Stomach (tissue), 9 donors: Measurements from ENCODE around the gene COL16A1. TPM values are rescaled to one million over a fixed set of nuclear protein-coding genes. Genes with fewer than 3 reads are reported as not detected.
A peak's percentile ranks its signal among the peaks of the same experiment; 100 is the strongest.

ENCODE experiments used
- DNase-seq, 2 donors: peaks; one replicate each; pipeline versions ENCODE4 v3.0.0 to v3.0.0-alpha.2; 2013 to 2019
- H3K27ac ChIP-seq, 5 donors: fragments of 200-600 bp in 4 of 5; sonication (generic) in 4 of 5; one replicate each; pipeline ENCODE4 v1.5.1; 2013 to 2019; ENCODE audit warnings: mild to moderate bottlenecking in 1 of 5, moderate library complexity in 1 of 5
- H3K27me3 ChIP-seq, 3 donors: fragments of 200-600 bp; sonication (generic); one replicate each; pipeline ENCODE4 v1.5.1; 2017 to 2019; ENCODE audit warnings: mixed run types in 1 of 3
- H3K36me3 ChIP-seq, 4 donors: fragments of 200-600 bp; sonication (generic); 1 replicate in 3 of 4; 2 replicates in 1 of 4; pipeline ENCODE4 v1.5.1; 2016 to 2019
- H3K4me1 ChIP-seq, 4 donors: fragments of 200-600 bp; sonication (generic); one replicate each; pipeline ENCODE4 v1.5.1; 2016 to 2019
- H3K4me3 ChIP-seq, 4 donors: fragments of 200-600 bp; sonication (generic) in 3 of 4; one replicate each; pipeline ENCODE4 v1.5.1; 2016 to 2019; ENCODE audit warnings: mild to moderate bottlenecking in 1 of 4
- H3K9me3 ChIP-seq, 4 donors: fragments of 200-600 bp; sonication (generic); one replicate each; pipeline ENCODE4 v1.5.1; 2016 to 2019
- EP300 ChIP-seq: sonication (generic); formaldehyde crosslinking; IDR thresholded peaks from one replicate; pipeline ENCODE4 v1.6.1; 2017; ENCODE audit warnings: antibody characterized with exemption
- POLR2A ChIP-seq, 4 donors: fragments of 450-650 bp; IDR thresholded peaks; one replicate each; pipeline ENCODE4 v1.6.1; 2016; ENCODE audit warnings: antibody characterized with exemption in 4 of 4, control low read depth in 2 of 4, mild to moderate bottlenecking in 1 of 4, moderate library complexity in 1 of 4
- POLR2AphosphoS5 ChIP-seq, 3 donors: sonication (generic); formaldehyde crosslinking; IDR thresholded peaks; one replicate each; pipeline ENCODE4 v1.6.1; 2016; ENCODE audit warnings: antibody characterized with exemption in 3 of 3
- WGBS, 5 donors: extraction: QIAGEN DNeasy Blood & Tissue Kit in 3 of 5; methylation state at CpG; one replicate each; pipeline versions ENCODE4 v1.1.5 to v1.1.7; 2013 to 2018; 5-methylcytosine and 5-hydroxymethylcytosine counted together
- intact Hi-C: fragments of 100-400 bp; cut with DNase I; formaldehyde crosslinking; loops from one replicate; pipeline ENCODE4 v1.15.1; 2023; ENCODE audit warnings: low total_unique reads
- polyA plus RNA-seq, 3 donors: library from polyadenylated mRNA; stranded (reverse); fragments of 200-250 nt; gene quantifications; one replicate each; pipeline ENCODE4 v1.2.3, GENCODE V29; 2013
- total RNA-seq, 5 donors: library from RNA; depleted of rRNA; stranded (reverse); fragments of >200 nt; gene quantifications; one replicate each; pipeline versions ENCODE4 v1.1.0 to v1.2.3, GENCODE V29; 2014 to 2016
- TF ChIP-seq, protein P1 (sequence below), 7 experiments: fragments of 450-650 bp in 4 of 7; fragments of 200-600 bp in 3 of 7; sonication (generic) in 3 of 7; IDR thresholded peaks; one replicate each; pipeline ENCODE4 v1.5.1; 2016 to 2019; ENCODE audit warnings: antibody characterized with exemption in 7 of 7, control low read depth in 2 of 7, mild to moderate bottlenecking in 1 of 7
- donor health status: healthy with polysubstance abuse.
- donor health status: Bipolar disorder and iron deficiency.
- donor health status: healthy.

Gene COL16A1
- total and polyA plus RNA-seq, 8 donors: 19.8 to 127 (median 74.1) TPM

DNA sequence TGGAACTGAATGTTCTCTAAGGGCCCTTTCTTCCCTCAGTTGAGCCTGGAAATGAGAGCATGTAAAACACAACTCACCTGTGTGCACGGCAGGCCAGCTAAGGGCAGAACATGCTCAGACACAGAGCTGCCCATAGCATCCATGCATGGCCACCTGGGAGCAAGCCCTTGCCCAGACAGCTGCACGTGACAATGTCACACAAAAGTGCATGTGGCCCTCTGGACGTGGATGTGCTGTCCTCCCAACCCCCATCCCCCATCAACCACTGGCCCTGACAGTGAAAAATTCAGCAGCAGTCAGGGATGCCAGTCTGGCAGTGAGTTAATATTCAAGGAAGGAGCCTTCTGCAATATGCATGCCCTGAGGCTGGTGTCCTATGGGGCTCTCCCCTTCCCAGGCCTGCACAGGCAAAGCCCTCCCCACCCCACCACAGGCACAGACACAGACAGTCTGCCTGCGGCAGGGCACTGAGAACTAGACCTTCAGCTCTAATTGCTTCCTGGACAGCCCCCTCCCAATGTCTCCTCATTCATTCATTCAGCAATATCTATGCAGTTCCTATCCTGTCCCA, 14.6 kb upstream of the COL16A1 start:
- WGBS, 5 donors: 70 to 77% (median 74%) methylated on average over 4 of the region's 4 CpGs
- intact Hi-C loops: loop anchor here (5.0 kb wide), 1 partner anchor 56 kb away; no protein-coding TSS in a partner anchor
- no peak overlapping the region for H3K27ac ChIP-seq
- DNase-seq: no peak
- no peak overlapping the region for H3K4me3 ChIP-seq
- peaks cover 16 to 33% (median 31%) of the 10 kb centered on the region in 4 donors for H3K4me1 ChIP-seq
- no peaks in the 10 kb centered on the region for H3K36me3 ChIP-seq
- H3K27me3 ChIP-seq: peaks cover 0 to 12% (median 0%) of the 10 kb centered on the region in 3 donors
- no peaks in the 10 kb centered on the region for H3K9me3 ChIP-seq
- TF ChIP-seq POLR2A (IDR thresholded peaks at IDR 0.05) (no peak), POLR2AphosphoS5 (IDR thresholded peaks at IDR 0.05) (no peak), EP300 (no peak)
- TF ChIP-seq, protein P1, sequence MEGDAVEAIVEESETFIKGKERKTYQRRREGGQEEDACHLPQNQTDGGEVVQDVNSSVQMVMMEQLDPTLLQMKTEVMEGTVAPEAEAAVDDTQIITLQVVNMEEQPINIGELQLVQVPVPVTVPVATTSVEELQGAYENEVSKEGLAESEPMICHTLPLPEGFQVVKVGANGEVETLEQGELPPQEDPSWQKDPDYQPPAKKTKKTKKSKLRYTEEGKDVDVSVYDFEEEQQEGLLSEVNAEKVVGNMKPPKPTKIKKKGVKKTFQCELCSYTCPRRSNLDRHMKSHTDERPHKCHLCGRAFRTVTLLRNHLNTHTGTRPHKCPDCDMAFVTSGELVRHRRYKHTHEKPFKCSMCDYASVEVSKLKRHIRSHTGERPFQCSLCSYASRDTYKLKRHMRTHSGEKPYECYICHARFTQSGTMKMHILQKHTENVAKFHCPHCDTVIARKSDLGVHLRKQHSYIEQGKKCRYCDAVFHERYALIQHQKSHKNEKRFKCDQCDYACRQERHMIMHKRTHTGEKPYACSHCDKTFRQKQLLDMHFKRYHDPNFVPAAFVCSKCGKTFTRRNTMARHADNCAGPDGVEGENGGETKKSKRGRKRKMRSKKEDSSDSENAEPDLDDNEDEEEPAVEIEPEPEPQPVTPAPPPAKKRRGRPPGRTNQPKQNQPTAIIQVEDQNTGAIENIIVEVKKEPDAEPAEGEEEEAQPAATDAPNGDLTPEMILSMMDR (IDR thresholded peaks at IDR 0.05): no peak

DNA sequence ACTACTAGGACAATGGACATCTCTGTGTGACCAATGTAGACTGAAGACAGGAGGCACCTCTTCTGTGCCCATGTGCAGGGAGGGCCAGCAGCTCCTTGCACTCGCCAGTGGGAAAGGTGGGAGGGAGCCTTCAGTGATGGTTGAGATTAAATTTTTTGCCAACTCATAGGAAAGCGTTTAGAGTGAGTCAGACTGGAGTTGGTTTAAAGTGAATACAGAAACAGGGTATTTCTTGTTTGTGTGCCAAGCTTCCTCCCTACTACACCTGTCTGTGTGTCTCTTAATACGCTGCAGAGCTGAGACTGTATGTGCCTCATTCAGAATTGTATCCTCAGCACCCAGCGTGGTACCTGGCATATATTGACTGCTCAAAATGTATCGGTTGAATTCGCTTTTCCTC, 13.5 kb upstream of the COL16A1 start:
- Histone ChIP-seq H3K9me3 (no peaks in the 10 kb centered on the region), H3K4me3 (no peak overlapping the region), H3K27ac (no peak overlapping the region), H3K36me3 (no peaks in the 10 kb centered on the region), H3K4me1 (peaks cover 27 to 43% (median 41%) of the 10 kb centered on the region in 4 donors), H3K27me3 (peaks cover 0 to 12% (median 0%) of the 10 kb centered on the region in 3 donors)
- WGBS, 5 donors: 68 to 76% (median 70%) methylated on average over 6 of the region's 6 CpGs
- intact Hi-C loops: loop anchor here (5.0 kb wide), 1 partner anchor 55 kb away; no protein-coding TSS in a partner anchor
- TF ChIP-seq EP300 (no peak), POLR2AphosphoS5 (IDR thresholded peaks at IDR 0.05) (no peak), POLR2A (IDR thresholded peaks at IDR 0.05) (no peak)
- TF ChIP-seq, protein P1 (IDR thresholded peaks at IDR 0.05): no peak
- DNase-seq: no peak

DNA sequence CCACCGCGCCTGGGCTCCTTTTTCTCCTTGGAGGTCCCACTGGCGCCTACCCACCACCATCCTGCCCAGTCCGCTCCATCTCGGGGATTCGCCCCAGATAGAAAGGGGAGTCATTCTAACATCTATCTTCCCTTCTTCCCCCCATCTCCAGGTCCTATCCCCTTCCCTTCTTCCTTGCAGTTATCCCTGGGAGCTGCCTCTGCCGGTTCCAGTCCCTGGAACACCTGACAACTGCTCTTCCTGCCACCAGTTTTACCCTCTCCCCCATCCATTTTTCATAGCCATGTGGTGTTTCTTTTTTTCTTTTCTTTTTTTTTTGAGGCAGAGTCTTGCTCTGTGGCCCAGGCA, 12.0 kb upstream of the COL16A1 start:
- H3K4me1 ChIP-seq: peaks cover 33 to 58% (median 55%) of the 10 kb centered on the region in 4 donors
- peaks cover 0 to 12% (median 0%) of the 10 kb centered on the region in 3 donors for H3K27me3 ChIP-seq
- intact Hi-C loops: loop anchor here (5.0 kb wide), 1 partner anchor 54 kb away; no protein-coding TSS in a partner anchor
- no peaks in the 10 kb centered on the region for H3K36me3 ChIP-seq
- TF ChIP-seq POLR2A (IDR thresholded peaks at IDR 0.05) (no peak), EP300 (no peak), POLR2AphosphoS5 (IDR thresholded peaks at IDR 0.05) (no peak)
- TF ChIP-seq, protein P1 (IDR thresholded peaks at IDR 0.05): no peak
- DNase-seq: no peak
- H3K4me3 ChIP-seq: peak overlapping the region; percentile 33 to 45 (median 44)
- WGBS, 5 donors: 3 to 9% (median 5%) methylated on average over 5 to 7 of the region's 7 CpGs
- no peaks in the 10 kb centered on the region for H3K9me3 ChIP-seq
- peak overlapping the region; percentile 75 to 94 (median 90) for H3K27ac ChIP-seq

DNA sequence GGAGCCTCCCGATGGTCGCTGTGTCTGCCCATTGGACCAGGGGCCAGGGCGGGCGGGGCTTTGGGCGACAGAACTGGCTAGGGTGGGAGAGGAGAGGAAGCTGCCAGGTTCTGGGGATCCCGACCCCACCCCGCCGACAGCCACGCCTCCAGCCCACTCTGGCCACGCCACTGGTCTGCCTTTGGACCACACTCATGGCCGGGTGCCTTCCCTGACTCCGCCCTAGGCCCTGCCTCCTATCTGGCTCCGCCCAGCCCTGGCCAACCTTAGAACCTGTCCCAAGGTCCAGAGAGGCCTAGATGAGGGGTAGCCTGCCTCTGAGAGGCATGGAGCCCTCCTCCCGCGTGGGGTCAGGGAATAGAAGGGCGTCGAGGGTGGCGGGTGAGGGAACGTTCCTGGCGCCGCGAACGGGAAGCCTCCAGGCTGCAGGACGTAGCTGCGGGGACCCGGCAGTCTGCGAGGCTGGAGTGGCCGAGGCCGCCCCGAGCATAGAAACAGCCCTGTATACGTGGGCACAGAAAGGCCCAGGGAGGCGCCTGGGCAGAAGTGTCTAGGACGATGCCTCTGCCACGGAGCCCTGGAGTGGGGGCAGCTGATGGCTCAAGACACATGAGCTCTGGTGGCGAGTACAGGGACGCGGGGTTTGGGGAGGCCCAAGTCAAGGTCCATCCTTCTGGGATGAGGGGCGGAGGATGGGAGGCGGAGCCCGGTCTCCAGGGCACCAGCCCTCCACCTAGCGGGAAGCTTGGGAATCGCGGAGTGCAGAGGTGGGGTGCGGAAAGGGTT, 11.5 kb upstream of the COL16A1 start:
- intact Hi-C loops: loop anchor here (5.0 kb wide), 1 partner anchor 53 kb away; no protein-coding TSS in a partner anchor
- WGBS, 5 donors: 1 to 3% (median 2%) methylated on average over 27 to 44 of the region's 44 CpGs
- Histone ChIP-seq H3K9me3 (no peaks in the 10 kb centered on the region), H3K36me3 (no peaks in the 10 kb centered on the region), H3K27me3 (peaks cover 0 to 12% (median 0%) of the 10 kb centered on the region in 3 donors), H3K4me3 (peak overlapping the region; percentile 33 to 45 (median 44)), H3K4me1 (peaks cover 33 to 59% (median 56%) of the 10 kb centered on the region in 4 donors), H3K27ac (peak overlapping the region; percentile 75 to 94 (median 90))
- DNase-seq: peak; percentile 90 to 97
- TF ChIP-seq POLR2A (IDR thresholded peaks at IDR 0.05) (no peak), EP300 (no peak), POLR2AphosphoS5 (IDR thresholded peaks at IDR 0.05) (peak; percentile 18 to 77 (median 68))
- TF ChIP-seq, protein P1 (IDR thresholded peaks at IDR 0.05): peak in 5 of 7 experiments; percentile 81 to 98 (median 87)
